HG02642 (cell line): Measurements from ENCODE around the gene C1orf94.
"Not testable (repeated sequence)": the region's sequence is repeated elsewhere in the genome, so short reads cannot be mapped to it uniquely, and the experiment has no call there.

Experiments used
- ATAC-seq: cut with Tn5 transposase; IDR thresholded peaks from one replicate; pipeline ENCODE4 v1.9.1; 2021; ENCODE audit warnings: mild to moderate bottlenecking; ENCODE audit not compliant: unreplicated experiment, poor library complexity

The C1orf94 gene

DNA sequence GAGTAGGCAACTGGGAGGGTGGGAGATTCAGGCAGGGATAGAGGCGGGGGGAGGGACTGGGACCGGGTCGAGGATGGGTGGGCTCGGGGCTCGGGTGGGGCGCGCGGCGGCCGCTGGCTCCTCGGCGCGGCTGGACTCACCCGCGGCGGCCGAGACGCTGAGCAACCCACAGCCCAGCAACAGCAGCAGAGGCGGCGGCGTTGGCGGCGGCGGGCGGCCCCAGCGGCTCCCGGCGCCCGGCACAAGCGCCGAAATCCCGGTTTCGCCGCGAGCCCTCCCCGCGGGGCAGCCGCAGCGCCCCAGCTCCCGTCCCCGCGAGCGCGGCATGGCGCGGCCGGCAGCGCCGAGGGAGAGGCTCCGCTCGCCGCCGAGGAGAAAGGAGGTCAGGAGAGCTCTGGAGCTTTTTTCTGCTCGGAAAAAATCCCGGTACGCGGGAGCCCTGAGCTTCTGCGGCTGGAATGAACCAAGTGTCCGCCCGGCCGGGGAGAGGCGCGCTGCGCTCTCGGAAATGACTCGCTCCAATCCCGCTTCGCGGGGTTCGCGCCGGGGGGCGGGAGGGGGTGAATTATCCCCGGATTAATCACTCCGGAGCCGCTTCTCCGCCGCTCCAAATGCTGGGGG lies 11.8 kb upstream of the C1orf94 start, which contains the start of gene CSMD2:
TSS of gene CSMD2 (minus strand) at position 460 of the 621 bp plus-strand sequence. CDS start at position 327, 133 bp downstream.
- no peak for ATAC-seq

- no peak for ATAC-seq
These were observed 11.2 kb upstream of the C1orf94 start for GRCh38 chr1:34165422-34165921.

- ATAC-seq, result no peak
These were observed 10.5 kb upstream of the C1orf94 start for GRCh38 chr1:34166191-34166624.

DNA sequence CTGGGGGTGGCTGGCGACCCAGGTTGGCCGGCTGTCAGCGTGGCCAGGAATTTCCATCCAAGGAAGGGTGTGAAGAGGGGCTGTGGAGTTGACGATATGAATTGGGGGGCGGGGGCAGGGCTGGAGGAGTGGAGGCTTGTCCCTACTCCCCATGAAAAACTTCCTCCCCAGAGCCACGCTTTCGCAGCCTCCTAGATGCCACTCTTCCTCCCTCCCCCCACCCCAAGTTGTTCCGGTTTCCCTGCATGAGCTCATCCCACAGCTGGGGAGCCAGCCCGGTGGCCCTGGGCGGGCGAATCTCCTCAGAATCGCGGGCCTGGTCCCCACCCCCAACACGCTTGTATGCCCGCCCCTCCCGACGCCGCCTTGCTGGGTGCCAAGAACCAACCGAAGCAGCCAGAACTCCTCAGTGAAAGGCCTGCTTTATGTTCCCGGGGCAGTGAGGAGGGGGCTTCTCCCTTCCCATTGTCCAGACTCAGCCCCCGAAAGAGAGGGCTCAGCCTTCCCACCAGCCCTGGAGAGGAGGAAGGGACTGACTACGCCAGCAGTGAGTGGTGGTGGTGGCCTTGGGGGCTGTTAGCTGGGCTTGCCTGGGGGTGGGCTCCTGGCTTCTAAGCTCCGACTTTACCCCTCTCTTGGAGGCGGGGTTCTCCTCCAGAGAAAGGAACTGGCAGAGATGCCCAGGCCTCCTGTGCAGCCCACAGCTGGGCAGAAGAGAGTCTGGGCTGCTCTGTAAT lies 9.9 kb upstream of the C1orf94 start:
- ATAC-seq, result no peak

DNA sequence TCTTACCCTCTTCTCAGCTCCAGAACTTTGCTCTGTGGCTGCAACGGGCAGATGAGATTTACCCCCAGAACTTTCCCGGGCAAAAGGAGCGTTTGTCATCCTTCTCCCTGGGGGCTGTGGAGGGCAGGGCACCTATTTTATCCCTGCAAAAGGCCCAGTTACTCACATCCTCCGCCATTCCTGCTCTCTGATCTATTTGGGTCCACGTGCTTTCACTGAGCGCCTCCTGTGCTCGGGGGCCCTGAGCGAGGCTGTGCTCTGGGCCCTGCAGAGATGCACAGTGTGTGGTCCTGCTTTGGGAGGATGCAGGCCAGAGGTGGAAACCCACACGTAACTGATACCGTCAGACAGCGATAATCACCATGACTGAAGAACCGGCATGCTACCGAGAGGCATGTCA lies 9.3 kb upstream of the C1orf94 start:
- no peak for ATAC-seq

DNA sequence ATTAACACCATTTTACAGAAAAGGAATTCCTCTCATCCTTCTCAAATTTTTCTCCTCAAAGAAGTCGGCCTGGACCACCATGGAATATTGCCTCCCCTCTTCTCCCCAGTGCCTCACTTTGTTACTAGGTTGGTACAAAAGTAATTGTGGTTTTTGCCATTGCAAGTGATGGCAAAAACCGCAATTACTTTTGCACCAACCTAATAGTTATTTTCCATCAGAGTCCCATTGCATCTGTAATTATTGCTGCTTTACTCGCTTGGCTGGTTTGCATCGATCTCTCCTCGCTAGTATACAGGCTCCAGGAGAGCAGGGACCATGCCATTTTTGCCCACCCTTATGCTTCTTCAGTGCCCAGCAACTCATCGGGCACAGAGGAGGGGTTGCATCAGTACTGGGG lies 963 bp upstream of the C1orf94 start:
- no peak for ATAC-seq

DNA sequence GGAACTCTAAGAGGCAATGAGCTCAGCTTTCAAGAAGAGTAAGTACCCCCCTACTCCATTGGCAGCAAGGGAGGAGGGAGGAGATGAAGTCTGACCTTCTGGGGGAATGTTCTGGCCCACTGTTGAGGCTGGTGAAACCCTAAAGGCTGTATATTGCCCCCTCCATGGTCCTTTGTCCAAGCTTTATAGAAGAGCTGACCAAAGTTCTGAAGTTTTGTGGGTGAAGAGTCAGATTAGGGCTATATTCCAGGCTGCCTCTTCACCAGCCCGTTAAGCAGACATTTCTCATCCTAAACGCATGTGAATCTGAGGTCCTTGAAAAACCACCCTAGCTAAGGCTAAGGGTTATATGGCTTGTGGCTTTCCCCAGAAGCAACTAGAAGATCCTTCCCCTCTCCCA lies 1.4 kb downstream of the C1orf94 start:
- no peak for ATAC-seq

DNA sequence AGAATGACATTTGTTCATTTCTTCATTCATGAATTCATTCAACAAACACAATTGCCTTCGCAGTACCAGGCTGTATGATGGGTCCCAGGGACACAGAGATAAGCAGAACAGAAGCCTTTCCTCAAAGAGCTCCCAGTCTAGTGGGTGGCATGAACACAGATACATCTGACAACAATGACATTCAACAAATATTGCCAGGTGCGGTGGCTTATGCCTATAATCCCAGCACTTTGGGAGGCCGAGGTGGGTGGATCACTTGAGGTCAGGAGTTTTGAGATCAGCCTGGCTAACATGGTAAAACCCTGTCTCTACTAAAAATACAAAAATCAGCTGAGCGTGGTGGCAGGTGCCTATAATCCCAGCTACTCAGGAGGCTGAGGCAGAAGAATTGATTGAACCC lies 6.7 kb downstream of the C1orf94 start:
- ATAC-seq, result not testable (repeated sequence)

GRCh38 chr1:34186741-34187494 lies 10.2 kb downstream of the C1orf94 start:
- no peak for ATAC-seq

DNA sequence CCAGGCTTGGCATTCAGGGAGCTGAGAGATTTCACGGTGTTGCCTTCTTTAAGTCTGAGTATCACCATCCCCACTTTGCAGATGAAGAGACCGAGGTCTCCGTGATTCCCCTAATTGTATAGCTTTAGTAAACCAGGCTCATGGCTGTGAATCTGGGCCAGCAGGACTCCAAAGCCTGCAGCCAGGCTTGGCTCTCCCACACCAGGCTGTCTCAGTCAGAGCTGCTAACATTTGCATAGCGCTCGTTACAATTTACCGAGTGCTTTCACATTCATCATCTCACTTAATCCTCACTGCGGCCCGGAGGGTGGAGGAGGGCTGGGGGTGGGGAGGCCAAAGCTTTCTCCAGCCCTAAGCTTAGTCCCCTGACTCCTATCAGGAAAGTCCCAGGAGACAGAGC lies 11.7 kb downstream of the C1orf94 start:
- ATAC-seq, result no peak

DNA sequence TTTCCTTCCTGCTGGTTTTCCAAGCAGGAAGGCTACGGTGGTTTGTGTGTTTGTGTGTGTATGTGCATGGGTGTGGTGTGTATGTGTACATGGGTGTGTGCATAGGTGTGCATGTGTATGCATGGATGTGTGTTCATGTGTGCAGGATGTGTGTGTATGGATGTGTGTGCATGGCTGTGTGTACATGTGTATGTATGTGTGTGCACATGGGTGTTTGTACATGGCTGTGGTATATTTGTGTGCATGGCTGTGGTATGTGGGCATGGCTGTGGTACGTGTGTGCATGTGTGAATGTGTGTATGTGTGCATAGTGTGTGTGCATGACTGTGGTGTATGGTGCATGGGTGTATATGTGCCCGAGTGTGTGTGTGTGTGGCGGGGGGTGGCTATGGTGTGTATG lies 12.3 kb downstream of the C1orf94 start:
- no peak for ATAC-seq

GRCh38 chr1:34190692-34191091 lies 14.0 kb downstream of the C1orf94 start:
- ATAC-seq, result no peak

- no peak for ATAC-seq
These were observed 15.9 kb downstream of the C1orf94 start for GRCh38 chr1:34192621-34193020.

GRCh38 chr1:34199927-34200326 lies 23.2 kb downstream of the C1orf94 start:
- no peak for ATAC-seq

- no peak for ATAC-seq
These were observed 36.0 kb downstream of the C1orf94 start for GRCh38 chr1:34212673-34213072.

- no peak for ATAC-seq
These were observed 37.2 kb downstream of the C1orf94 start for GRCh38 chr1:34213956-34214355.

GRCh38 chr1:34231441-34231840 lies 54.7 kb downstream of the C1orf94 start:
- no peak for ATAC-seq

GRCh38 chr1:34235594-34235993 lies 58.9 kb downstream of the C1orf94 start:
- no peak for ATAC-seq

DNA sequence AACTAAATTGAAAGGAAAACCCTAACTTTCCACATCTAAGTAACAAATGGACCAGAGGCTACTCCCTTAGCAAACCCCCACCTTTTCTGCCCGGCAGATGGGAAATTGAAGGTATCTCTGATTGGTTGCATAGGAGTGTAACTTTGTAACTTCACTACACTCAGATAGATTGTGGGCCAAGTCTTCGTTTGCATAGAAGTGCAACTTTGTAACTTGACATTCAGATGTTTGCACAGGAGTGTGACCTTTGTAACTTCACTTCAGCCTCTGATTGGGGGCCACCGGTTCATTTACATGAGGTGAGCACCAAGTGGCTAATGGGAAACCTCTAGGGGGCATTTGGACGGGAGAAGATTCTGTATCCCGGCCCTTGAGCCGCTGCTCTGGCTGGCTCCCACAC lies 59.4 kb downstream of the C1orf94 start:
- ATAC-seq, result no peak

DNA sequence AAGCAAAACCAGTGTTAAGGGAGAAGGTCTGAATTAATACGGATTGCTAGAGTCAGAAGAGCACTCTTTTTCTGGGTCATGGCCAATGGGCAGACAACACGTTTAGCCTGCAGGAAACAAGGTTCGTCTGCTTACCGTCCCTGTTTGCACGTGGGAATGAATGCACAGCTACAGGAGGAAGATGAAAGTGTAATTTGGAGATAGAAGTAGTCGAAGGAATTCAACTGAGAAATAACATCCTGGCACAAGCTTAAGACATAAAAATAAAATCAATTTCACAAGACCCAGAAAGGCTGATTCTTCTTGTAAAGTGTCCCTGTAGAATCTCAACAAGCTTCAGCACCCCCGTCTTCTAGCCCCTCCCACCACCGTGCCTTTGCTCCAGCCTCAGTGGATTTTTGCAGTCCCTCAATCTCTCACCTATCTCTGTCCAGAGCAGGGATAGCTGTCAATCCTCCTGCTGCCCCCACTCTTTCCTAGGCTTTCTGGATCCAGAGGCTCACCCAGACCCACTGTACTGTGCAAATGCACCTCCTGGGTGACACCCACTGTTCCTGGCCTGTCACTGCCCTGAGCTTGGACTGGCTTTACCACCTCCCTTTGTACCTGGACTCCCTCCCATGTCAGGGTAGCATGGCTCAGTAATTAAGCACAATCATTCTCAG lies 60.6 kb downstream of the C1orf94 start:
- no peak for ATAC-seq

GRCh38 chr1:34245967-34246366 lies 69.3 kb downstream of the C1orf94 start:
- ATAC-seq, result no peak
